GM19328 (cell line): ENCODE data around the gene MYBPC2.
"Not testable (repeated sequence)": the region's sequence is repeated elsewhere in the genome, so short reads cannot be mapped to it uniquely, and the experiment has no call there.

Source experiments
- ATAC-seq: cut with Tn5 transposase; IDR thresholded peaks from one replicate; pipeline ENCODE4 v1.9.1; 2021; ENCODE audit warnings: mild to moderate bottlenecking, moderate library complexity; ENCODE audit not compliant: unreplicated experiment

The MYBPC2 gene

GRCh38 chr19:50457300-50457699 lies 24.6 kb downstream of the MYBPC2 start:
- ATAC-seq, result no peak

- no peak for ATAC-seq
These were observed 25.8 kb downstream of the MYBPC2 start for GRCh38 chr19:50458396-50459066.

GRCh38 chr19:50459067-50459456 lies 26.4 kb downstream of the MYBPC2 start:
- no peak for ATAC-seq

- no peak for ATAC-seq
These were observed 26.9 kb downstream of the MYBPC2 start for GRCh38 chr19:50459638-50460037.

- ATAC-seq, result no peak
These were observed 27.6 kb downstream of the MYBPC2 start for GRCh38 chr19:50460161-50460765.

GRCh38 chr19:50461066-50461875 lies 28.6 kb downstream of the MYBPC2 start:
- ATAC-seq, result no peak

- ATAC-seq, result no peak
These were observed 30.3 kb downstream of the MYBPC2 start for GRCh38 chr19:50462970-50463369.

GRCh38 chr19:50464348-50464747 lies 31.7 kb downstream of the MYBPC2 start:
- no peak for ATAC-seq

- ATAC-seq, result no peak
These were observed 32.3 kb downstream of the MYBPC2 start for GRCh38 chr19:50465000-50465399.

GRCh38 chr19:50465986-50466705 lies 33.5 kb downstream of the MYBPC2 start:
- no peak for ATAC-seq

- no peak for ATAC-seq
These were observed 34.0 kb downstream of the MYBPC2 start for GRCh38 chr19:50466706-50467039.

GRCh38 chr19:50467566-50467965 lies 34.9 kb downstream of the MYBPC2 start:
- ATAC-seq, result no peak

- ATAC-seq, result no peak
These were observed 36.1 kb downstream of the MYBPC2 start for GRCh38 chr19:50468818-50469217.

GRCh38 chr19:50473336-50473735 lies 40.6 kb downstream of the MYBPC2 start:
- ATAC-seq, result not testable (repeated sequence)

GRCh38 chr19:50475101-50475568 lies 42.4 kb downstream of the MYBPC2 start:
- no peak for ATAC-seq

- no peak for ATAC-seq
These were observed 43.1 kb downstream of the MYBPC2 start for GRCh38 chr19:50475736-50476223.

GRCh38 chr19:50476224-50476906 lies 43.7 kb downstream of the MYBPC2 start, which contains the start of the genes EMC10 and GARIN5A:
EMC10 (plus strand) TSS chr19:50476507; CDS start chr19:50476545, 38 bp downstream.
GARIN5A (minus strand) TSS chr19:50476848; CDS start chr19:50476388, 460 bp downstream.
- peak; percentile 88 for ATAC-seq

GRCh38 chr19:50476907-50477238 lies 44.2 kb downstream of the MYBPC2 start:
- ATAC-seq, result no peak

- no peak for ATAC-seq
These were observed 45.2 kb downstream of the MYBPC2 start for GRCh38 chr19:50477751-50478515.
